Embryonic facial prominence (tissue), 1 donor: ENCODE data around the gene GDF2.

Experiments
- DNase-seq: peaks from one replicate; pipeline ENCODE4 v3.0.0-alpha.2; 2016; ENCODE audit errors: extremely low spot score

The GDF2 gene

DNA sequence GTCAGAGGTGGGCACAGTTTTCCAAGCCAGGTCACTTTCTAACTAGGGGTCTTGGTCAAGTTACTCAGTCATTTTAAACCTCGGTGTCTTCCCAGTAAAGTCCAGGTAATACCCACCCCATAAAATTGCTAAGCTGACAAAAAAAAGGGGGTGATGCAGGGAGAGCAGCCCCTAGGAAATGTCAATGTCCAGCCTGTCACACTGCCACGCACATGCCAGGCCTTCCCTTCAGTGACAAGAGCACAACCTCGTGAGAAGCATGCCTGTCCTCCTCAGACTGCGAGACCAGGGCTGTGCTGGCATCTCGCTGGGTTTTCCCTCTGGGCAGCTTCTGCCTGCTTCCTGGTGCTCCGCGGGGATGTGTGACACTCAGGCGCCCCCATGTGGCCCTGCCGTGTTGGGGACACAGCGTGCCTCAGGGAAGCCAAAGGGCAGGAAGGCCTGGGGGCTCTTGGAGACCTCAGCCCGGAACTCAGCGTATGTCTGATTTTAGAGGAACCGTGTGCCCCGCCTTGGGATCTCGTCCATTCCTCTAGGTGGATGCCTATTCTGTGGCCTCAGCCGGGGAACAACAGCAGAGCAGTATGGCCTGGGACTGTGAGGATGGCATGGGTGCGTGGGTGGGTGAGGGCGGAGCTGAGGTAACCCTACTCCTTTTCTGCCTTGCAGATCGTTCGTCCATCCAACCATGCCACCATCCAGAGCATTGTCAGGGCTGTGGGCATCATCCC, 10.2 kb upstream of the GDF2 start:
- no peak for DNase-seq

GRCh38 chr10:47312663-47312995, 9.6 kb upstream of the GDF2 start:
- DNase-seq = no peak

DNA sequence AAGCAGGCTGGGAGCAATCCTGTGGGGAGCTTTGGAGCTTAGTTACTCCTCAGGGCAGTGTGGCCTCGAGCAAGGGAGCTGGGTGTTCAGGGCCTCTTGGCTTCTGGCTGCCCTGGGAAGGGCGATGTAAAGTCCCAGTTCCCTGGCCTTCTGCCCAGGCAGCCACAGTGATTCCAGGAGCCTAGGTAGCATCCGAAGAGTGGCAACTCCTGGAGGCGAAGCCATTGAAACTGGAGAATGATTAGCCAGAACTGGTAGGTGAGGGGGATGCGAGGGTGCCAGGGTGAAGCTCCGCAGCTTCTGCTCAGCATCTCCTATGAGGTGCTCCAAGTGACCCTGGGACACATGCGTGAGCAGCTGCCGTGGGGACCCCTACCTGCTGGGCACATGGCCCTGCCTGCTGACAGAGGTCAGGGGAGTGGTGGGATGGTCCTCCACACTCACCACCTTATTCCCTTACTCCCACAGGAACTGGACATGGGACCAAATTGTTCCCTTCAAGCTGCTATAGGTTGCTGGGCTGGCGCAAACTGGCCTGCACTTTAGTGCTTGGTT, 7.8 kb upstream of the GDF2 start:
- no peak for DNase-seq

DNA sequence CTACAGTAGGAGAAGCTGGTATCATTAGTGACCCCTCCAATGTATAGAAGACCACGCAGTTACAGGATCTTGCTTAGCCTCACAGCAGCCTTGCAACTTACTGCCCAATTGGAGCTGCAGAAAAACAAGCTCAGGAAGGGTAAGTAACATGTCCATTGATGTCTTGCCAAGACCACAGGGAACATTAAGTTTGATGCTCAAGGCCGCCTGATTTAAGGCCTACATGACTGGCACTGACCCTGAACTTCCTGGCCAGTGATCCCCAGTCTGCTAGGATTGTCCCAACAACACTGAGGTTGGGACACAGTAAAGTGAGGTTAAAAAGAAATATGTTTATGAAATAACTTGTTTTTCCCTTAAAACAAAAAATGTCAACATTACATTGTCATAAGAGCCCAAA, 6.8 kb upstream of the GDF2 start:
- DNase-seq = no peak

GRCh38 chr10:47316131-47316530, 6.1 kb upstream of the GDF2 start:
- no peak for DNase-seq

DNA sequence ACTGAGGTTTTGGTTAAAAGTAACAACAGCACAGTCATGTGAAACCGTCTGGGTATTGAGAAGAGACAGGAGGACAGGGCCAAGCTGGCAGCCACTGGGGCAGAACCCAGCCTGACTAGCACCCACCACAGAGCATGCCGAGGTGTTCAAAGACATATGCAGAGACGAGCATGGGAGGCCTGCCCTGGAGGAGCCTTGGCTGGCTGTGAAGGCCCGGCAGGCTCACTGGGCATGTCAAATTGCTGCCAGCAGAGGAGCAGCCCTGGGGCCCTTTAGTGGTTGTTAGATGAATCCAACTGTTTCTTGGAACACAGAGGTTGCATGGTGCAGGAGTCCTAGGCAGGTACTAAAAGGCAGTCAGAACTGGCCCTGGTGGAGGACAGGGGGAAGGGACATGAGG, 5.0 kb upstream of the GDF2 start:
- DNase-seq = no peak

- DNase-seq = no peak
Observed at GRCh38 chr10:47318706-47319105, 3.5 kb upstream of the GDF2 start.

GRCh38 chr10:47319784-47320183, 2.5 kb upstream of the GDF2 start:
- DNase-seq = no peak

GRCh38 chr10:47320812-47321211, 1.4 kb upstream of the GDF2 start:
- DNase-seq = no peak

GRCh38 chr10:47321521-47322195, 596 bp upstream of the GDF2 start:
- no peak for DNase-seq

- DNase-seq = no peak
Observed at GRCh38 chr10:47323087-47323486, 833 bp downstream of the GDF2 start.

DNA sequence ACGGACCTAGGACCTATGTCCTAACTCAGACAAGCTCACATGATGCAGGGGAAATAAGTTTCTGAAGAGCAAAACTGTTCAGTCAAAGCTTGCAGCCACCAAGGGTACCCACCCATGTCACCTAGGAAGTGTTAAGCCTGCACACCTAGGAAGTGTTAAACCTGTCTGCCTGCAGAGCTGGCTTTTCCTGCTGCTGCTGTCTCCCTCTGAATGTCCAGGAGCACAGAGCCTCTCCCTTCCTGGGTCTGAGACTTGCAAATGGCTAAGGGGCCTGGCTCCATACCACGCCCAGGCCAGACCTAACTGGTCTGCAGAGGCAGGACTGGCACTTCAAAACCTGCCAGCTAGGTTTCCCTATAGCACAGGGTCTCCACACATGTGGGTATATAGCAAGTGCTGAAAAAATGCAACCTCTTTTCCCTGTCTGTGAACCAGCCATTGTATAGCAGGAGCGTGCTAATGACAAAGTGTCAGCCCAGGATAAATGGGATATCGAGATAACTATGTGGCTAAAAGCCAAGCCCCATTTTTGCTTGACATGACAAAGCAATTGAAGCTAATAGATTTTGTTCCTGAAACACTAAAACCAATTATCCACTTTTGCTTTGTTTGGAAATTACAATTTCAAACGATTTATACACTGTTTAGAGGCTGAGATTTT, 1.5 kb downstream of the GDF2 start:
- no peak for DNase-seq

DNA sequence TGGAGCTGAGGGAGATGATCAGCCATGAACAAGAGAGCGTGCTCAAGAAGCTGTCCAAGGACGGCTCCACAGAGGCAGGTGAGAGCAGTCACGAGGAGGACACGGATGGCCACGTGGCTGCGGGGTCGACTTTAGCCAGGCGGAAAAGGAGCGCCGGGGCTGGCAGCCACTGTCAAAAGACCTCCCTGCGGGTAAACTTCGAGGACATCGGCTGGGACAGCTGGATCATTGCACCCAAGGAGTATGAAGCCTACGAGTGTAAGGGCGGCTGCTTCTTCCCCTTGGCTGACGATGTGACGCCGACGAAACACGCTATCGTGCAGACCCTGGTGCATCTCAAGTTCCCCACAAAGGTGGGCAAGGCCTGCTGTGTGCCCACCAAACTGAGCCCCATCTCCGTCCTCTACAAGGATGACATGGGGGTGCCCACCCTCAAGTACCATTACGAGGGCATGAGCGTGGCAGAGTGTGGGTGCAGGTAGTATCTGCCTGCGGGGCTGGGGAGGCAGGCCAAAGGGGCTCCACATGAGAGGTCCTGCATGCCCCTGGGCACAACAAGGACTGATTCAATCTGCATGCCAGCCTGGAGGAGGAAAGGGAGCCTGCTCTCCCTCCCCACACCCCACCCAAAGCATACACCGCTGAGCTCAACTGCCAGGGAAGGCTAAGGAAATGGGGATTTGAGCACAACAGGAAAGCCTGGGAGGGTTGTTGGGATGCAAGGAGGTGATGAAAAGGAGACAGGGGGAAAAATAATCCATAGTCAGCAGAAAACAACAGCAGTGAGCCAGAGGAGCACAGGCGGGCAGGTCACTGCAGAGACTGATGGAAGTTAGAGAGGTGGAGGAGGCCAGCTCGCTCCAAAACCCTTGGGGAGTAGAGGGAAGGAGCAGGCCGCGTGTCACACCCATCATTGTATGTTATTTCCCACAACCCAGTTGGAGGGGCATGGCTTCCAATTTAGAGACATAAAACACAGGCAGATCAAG, 3.3 kb downstream of the GDF2 start:
- DNase-seq = no peak

DNA sequence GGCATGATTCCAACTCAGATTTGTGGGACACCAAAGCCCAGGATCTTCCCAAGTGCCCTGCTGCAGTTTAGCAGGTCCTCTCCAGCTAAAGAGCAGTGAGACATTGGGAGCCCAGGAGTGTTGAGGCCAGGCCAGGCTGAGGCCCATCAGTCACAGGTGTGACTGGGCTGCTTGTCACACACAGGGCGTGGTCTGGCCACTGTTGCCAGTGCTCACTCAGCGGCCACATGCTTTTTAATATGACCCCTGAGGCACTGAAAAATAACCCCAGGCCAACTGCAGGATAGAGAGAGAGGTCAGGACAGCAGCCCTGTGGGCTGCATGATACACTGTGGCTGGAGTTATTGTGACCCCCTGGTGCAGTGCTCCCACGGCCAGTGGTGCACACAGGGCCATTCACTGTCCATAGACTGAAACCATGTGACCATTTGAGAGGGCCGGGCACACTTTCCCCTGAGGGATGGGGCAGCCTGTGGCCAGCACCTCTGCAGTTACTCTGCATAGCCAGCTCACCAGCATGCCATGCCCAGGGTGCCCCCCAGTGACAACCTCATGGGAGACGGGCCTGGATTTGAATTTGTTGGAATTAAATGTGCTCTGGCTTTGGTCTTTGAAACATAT, 4.2 kb downstream of the GDF2 start:
- DNase-seq = no peak

- no peak for DNase-seq
Observed at GRCh38 chr10:47326927-47327330, 4.7 kb downstream of the GDF2 start.

DNA sequence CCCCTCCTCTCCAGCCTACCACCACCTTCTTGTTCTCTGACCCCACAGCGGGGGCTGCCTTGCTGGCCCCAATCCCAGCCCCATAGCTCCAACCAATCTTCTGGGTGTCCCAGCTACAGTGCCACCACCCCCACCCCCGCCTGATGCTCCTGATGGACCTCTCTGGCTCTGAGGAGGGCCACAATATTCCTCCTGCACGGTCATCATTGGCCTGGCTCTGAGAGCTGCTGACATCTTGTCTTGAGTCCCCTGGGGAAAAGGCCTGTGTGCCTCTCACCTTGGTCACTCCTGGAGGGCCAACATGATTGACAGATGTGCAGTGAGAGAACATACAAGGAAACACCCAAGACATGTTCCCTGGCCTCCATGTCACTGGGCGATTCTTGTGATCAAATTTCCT, 7.6 kb downstream of the GDF2 start:
- DNase-seq = no peak

GRCh38 chr10:47330366-47330765, 8.1 kb downstream of the GDF2 start:
- DNase-seq = no peak

GRCh38 chr10:47330804-47331203, 8.6 kb downstream of the GDF2 start:
- no peak for DNase-seq

DNA sequence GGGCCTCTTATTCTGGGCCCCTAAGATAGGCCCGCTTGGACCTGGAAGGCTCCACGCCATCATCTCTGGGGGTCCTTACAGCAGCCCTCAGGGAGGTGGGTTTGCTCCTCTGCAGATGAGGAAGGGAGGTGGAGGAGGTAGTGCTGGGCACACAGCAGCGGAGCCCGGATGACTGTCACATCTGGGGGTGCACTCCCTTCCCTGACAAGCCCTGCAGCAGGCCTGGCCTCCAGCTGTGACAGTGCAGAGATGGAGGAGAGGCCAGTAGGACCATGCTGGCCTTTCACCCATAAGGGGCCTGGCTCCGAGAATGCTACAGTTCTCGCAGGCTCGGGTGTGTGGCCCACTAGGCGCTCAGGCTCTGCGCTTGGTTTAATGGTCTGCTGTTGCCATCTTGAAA, 9.2 kb downstream of the GDF2 start:
- no peak for DNase-seq

DNA sequence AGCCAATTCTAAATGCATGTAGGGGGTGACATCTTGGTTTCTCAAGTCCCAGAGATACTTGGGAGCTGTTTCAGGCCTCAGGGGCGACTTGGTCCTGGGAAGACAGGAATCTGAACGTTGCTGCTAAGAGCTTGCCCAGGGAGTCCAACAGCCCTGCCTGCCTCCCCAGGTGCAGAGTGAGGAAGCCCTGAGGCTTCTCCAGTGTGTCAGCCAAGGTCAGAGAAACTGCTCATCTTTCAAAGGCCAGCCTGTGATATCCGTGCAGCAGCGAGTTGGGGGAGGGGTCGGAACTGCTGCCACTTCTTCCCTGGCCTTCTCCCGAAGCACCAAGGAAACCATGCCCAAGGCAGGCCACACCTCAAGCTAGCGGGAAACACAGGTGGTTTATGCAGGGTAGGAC, 9.7 kb downstream of the GDF2 start:
- no peak for DNase-seq

DNA sequence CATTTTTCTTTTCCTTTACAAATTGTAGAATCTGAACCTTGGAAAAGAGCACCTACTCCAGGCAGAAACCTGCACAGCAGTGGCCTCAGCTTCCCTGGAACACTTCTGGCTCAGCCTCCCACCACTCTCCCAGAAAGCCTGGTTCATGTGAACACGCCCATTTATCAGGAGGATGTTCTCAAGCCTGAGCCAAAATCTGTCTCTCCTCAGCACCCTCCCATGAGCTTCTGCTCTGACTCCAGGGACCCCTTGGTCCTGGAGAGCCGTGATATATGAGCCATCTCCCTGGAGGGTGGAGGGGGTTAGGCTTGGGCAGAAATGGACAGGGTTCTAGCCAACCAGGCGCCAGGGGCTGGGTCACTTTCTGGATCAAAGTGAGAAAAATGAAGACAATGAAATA, 10.1 kb downstream of the GDF2 start:
- no peak for DNase-seq
